Testis (tissue), 3 donors: ENCODE measurements around the gene SEMA6C. TPM values are rescaled to one million over a fixed set of nuclear protein-coding genes. Genes with fewer than 3 reads are reported as not detected.
"Not testable (repeated sequence)": the region's sequence is repeated elsewhere in the genome, so short reads cannot be mapped to it uniquely, and the experiment has no call there.

ENCODE experiments used
- DNase-seq: peaks from one replicate; pipeline ENCODE4 v3.0.0-alpha.2; 2019
- H3K27ac ChIP-seq, 2 donors: fragments of 200-600 bp; sonication (generic); one replicate each; pipeline ENCODE4 v1.5.1; 2019
- H3K27me3 ChIP-seq: fragments of 200-600 bp; sonication (generic); one replicate; pipeline ENCODE4 v1.5.1; 2019
- H3K36me3 ChIP-seq: fragments of 200-600 bp; sonication (generic); one replicate; pipeline ENCODE4 v1.5.1; 2017; ENCODE audit warnings: low read depth; ENCODE audit errors: missing control alignments
- H3K4me1 ChIP-seq: fragments of 200-600 bp; sonication (generic); one replicate; pipeline ENCODE4 v1.5.1; 2019
- H3K4me3 ChIP-seq, 2 donors: fragments of 200-600 bp; sonication (generic); one replicate each; pipeline ENCODE4 v1.5.1; 2017 to 2019
- H3K9me3 ChIP-seq: fragments of 200-600 bp; sonication (generic); one replicate; pipeline ENCODE4 v1.5.1; 2017
- CTCF ChIP-seq, 3 experiments: fragments of 450-650 bp in 2 of 3; fragments of 200-600 bp in 1 of 3; sonication (generic) in 1 of 3; IDR thresholded peaks; one replicate each; pipeline ENCODE4 v1.5.1; 2016 to 2019; ENCODE audit warnings: antibody characterized with exemption in 3 of 3, mild to moderate bottlenecking in 2 of 3, moderate library complexity in 1 of 3
- POLR2A ChIP-seq: fragments of 450-650 bp; IDR thresholded peaks from one replicate; pipeline ENCODE4 v1.6.1; 2017; ENCODE audit warnings: antibody characterized with exemption, mild to moderate bottlenecking, moderate library complexity
- WGBS, 2 donors: methylation state at CpG; one replicate each; pipeline ENCODE4 v1.1.5; 2018; 5-methylcytosine and 5-hydroxymethylcytosine counted together
- intact Hi-C: fragments of 100-400 bp; cut with DNase I; formaldehyde crosslinking; loops from one replicate; pipeline ENCODE4 v1.15.1; 2023; ENCODE audit warnings: low total_unique reads
- polyA plus RNA-seq: library from polyadenylated mRNA; stranded (reverse); fragments of 350-450 nt; fragmentation: Illumina TruSeq; extraction: RNeasy Lipid Tissue Mini Kit (QIAGEN cat#74804); gene quantifications from one replicate; pipeline ENCODE4 v1.2.3, GENCODE V29; 2014; ENCODE audit warnings: low read depth, low replicate concordance; ENCODE audit not compliant: insufficient read depth
- total RNA-seq, 2 donors: library from RNA; depleted of rRNA; stranded (reverse); fragments of >200 nt; gene quantifications; one replicate each; pipeline ENCODE4 v1.2.3, GENCODE V29; 2016

Gene SEMA6C
- total and polyA plus RNA-seq, 3 donors from 2014 or later: 71.6 to 175 (median 134) TPM

- H3K9me3 ChIP-seq: no peaks in the 10 kb centered on the region
- intact Hi-C loops: loop anchor here (5.0 kb wide), 1 partner anchor 155 kb away; the partner anchor contains the start of gene RFX5
- no peaks in the 10 kb centered on the region for H3K27me3 ChIP-seq
- H3K4me1 ChIP-seq: peaks cover 25% of the 10 kb centered on the region
- no peak overlapping the region for H3K27ac ChIP-seq
- TF ChIP-seq CTCF (IDR thresholded peaks at IDR 0.05): no peak
- WGBS, 2 donors: 74 to 86% methylated on average over 7 of the region's 7 CpGs
- DNase-seq: no peak
- no peak overlapping the region for H3K4me3 ChIP-seq
- no peaks in the 10 kb centered on the region for H3K36me3 ChIP-seq
Measured at GRCh38 chr1:151192047-151192446, 45.6 kb upstream of the SEMA6C start.

- intact Hi-C loops: loop anchor here (5.0 kb wide), 1 partner anchor 157 kb away; the partner anchor contains the start of gene RFX5
- Histone ChIP-seq H3K4me3 (peak within 1 kb of the TSS; percentile 81 to 91), H3K4me1 (peaks cover 17% of the 10 kb centered on the region), H3K36me3 (no peaks in the 10 kb centered on the region), H3K9me3 (no peaks in the 10 kb centered on the region), H3K27me3 (no peaks in the 10 kb centered on the region), H3K27ac (peak within 1 kb of the TSS; percentile 75 to 84)
- WGBS, 2 donors: 0 to 1% methylated on average over 42 of the region's 42 CpGs
- peak; percentile 14 to 51 (median 33) for TF ChIP-seq CTCF (IDR thresholded peaks at IDR 0.05)
- no peak for TF ChIP-seq POLR2A
- DNase-seq: peak; percentile 95
Measured at GRCh38 chr1:151189637-151190445, 43.4 kb upstream of the SEMA6C start, which contains the start of gene VPS72. Gene VPS72, minus strand, starts transcription at chr1:151190197. Its CDS starts 76 bp downstream, at chr1:151190121.

GRCh38 chr1:151188667-151189066 lies 42.2 kb upstream of the SEMA6C start:
- H3K27ac ChIP-seq, DNase-seq, H3K36me3 ChIP-seq, H3K27me3 ChIP-seq, H3K9me3 ChIP-seq, intact Hi-C loops: not testable (repeated sequence)
- peaks cover 17% of the 10 kb centered on the region for H3K4me1 ChIP-seq
- WGBS, 2 donors: 49 to 60% methylated on average over 8 of the region's 8 CpGs
- H3K4me3 ChIP-seq: peak overlapping the region in 1 of 2 donors; percentile 91

GRCh38 chr1:151187205-151187604 lies 40.8 kb upstream of the SEMA6C start:
- Histone ChIP-seq H3K36me3 (no peaks in the 10 kb centered on the region), H3K27ac (no peak overlapping the region), H3K27me3 (no peaks in the 10 kb centered on the region), H3K4me1 (peaks cover 17% of the 10 kb centered on the region), H3K4me3 (no peak overlapping the region), H3K9me3 (no peaks in the 10 kb centered on the region)
- TF ChIP-seq POLR2A (no peak), CTCF (IDR thresholded peaks at IDR 0.05) (no peak)
- DNase-seq: no peak
- 86 to 90% methylated on average over 1 of the region's 1 CpG for WGBS, 2 donors
- intact Hi-C loops: no loop called here

GRCh38 chr1:151184211-151184610 lies 37.8 kb upstream of the SEMA6C start:
- intact Hi-C loops: no loop called here
- Histone ChIP-seq H3K27me3 (no peaks in the 10 kb centered on the region), H3K4me3 (no peak overlapping the region), H3K9me3 (no peaks in the 10 kb centered on the region), H3K4me1 (peaks cover 11% of the 10 kb centered on the region), H3K27ac (no peak overlapping the region), H3K36me3 (no peaks in the 10 kb centered on the region)
- WGBS, 2 donors: 91 to 94% methylated on average over 10 of the region's 10 CpGs
- no peak for DNase-seq
- TF ChIP-seq POLR2A (no peak), CTCF (IDR thresholded peaks at IDR 0.05) (no peak)
